ENCODE measurements around the gene MYRF. TPM values are rescaled to one million over a fixed set of nuclear protein-coding genes. Genes with fewer than 3 reads are reported as not detected.

MYRF gene
- polyA plus RNA-seq, 1 donor (not counting 4 experiments of a cell fraction or from before 2014, with no cell fraction given), result 0.14 TPM

DNA sequence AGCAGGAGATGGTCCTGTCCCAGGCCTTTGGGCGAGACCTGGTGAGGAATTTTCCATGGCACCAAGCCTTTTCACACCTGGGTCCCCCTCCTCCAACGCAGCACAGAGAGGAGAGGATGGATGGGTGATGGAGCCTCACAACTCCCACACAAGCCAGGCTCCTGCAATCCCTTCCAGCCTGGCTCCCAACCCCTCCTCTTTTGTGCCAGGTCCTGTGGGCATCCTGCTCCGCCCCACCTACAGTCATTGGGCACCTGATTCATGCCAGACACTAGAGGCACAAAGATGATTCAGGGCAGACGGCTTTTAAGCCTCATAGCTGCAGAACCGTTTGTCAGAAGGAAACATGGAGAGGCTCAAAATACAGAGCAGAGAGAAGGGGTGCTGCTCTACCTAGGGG is 16.1 kb upstream of the MYRF start:
- Histone ChIP-seq H3K9me1 (ENCODE audit: control insufficient read depth, extremely low read depth, insufficient read depth, low read length) (no peaks in the 10 kb centered on the region), H3K27me3 (ENCODE audit: control insufficient read depth, extremely low read depth, insufficient read depth, low read length) (peaks cover 29% of the 10 kb centered on the region), H2AFZ (ENCODE audit: control insufficient read depth, low read length) (no peak overlapping the region), H3K4me3 (ENCODE audit: control insufficient read depth in 2 of 3, extremely low read depth in 1 of 3, insufficient read depth in 2 of 3, low read depth in 1 of 3, low read length in 3 of 3) (no peak overlapping the region), H3K4me1 (ENCODE audit: control insufficient read depth, extremely low read depth, insufficient read depth, low read length) (no peaks in the 10 kb centered on the region), H3K9me3 (ENCODE audit: control insufficient read depth, low read depth, low read length) (no peaks in the 10 kb centered on the region), H4K20me1 (ENCODE audit: control insufficient read depth, extremely low read depth, insufficient read depth, low read length) (peaks cover 6% of the 10 kb centered on the region), H3K27ac (ENCODE audit: control insufficient read depth, insufficient read depth, low read length) (no peak overlapping the region), H3K36me3 (ENCODE audit: control insufficient read depth in 2 of 2, extremely low read depth in 1 of 2, insufficient read depth in 2 of 2, low read length in 2 of 2) (no peaks in the 10 kb centered on the region), H3K9ac (ENCODE audit: control insufficient read depth, extremely low read depth, insufficient read depth, low read length) (no peak overlapping the region), H3K4me2 (ENCODE audit: control insufficient read depth, extremely low read depth, insufficient read depth, low read depth, low read length) (no peak overlapping the region), H3K79me2 (ENCODE audit: control insufficient read depth, insufficient read depth, low read length) (no peaks in the 10 kb centered on the region)
- no peak for FAIRE-seq
- no peak for DNase-seq (ENCODE audit: low read depth, low spot score)
- TF ChIP-seq, protein P1, sequence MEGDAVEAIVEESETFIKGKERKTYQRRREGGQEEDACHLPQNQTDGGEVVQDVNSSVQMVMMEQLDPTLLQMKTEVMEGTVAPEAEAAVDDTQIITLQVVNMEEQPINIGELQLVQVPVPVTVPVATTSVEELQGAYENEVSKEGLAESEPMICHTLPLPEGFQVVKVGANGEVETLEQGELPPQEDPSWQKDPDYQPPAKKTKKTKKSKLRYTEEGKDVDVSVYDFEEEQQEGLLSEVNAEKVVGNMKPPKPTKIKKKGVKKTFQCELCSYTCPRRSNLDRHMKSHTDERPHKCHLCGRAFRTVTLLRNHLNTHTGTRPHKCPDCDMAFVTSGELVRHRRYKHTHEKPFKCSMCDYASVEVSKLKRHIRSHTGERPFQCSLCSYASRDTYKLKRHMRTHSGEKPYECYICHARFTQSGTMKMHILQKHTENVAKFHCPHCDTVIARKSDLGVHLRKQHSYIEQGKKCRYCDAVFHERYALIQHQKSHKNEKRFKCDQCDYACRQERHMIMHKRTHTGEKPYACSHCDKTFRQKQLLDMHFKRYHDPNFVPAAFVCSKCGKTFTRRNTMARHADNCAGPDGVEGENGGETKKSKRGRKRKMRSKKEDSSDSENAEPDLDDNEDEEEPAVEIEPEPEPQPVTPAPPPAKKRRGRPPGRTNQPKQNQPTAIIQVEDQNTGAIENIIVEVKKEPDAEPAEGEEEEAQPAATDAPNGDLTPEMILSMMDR (optimal IDR thresholded peaks at IDR 0.05 in 1 of 3, IDR thresholded peaks at IDR 0.05 in 1 of 3, conservative IDR thresholded peaks at IDR 0.05 in 1 of 3; ENCODE audit: extremely low read depth in 1 of 3, insufficient read depth in 2 of 3, low read length in 3 of 3), result no peak
- TF ChIP-seq EZH2 (IDR thresholded peaks at IDR 0.05; ENCODE audit: low read length), result no peak
- dilution Hi-C loops (cut with MboI; ENCODE audit: extremely low pct_ligation_motif_present, low sequenced_read_pairs), result no loop called here

GRCh38 chr11:61737131-61737530 is 15.3 kb upstream of the MYRF start:
- no peak for TF ChIP-seq EZH2 (IDR thresholded peaks at IDR 0.05; ENCODE audit: low read length)
- TF ChIP-seq, protein P1 (optimal IDR thresholded peaks at IDR 0.05 in 1 of 3, IDR thresholded peaks at IDR 0.05 in 1 of 3, conservative IDR thresholded peaks at IDR 0.05 in 1 of 3; ENCODE audit: extremely low read depth in 1 of 3, insufficient read depth in 2 of 3, low read length in 3 of 3), result peak in 1 of 3 experiments; percentile 4
- H3K79me2 ChIP-seq (ENCODE audit: control insufficient read depth, insufficient read depth, low read length), result no peaks in the 10 kb centered on the region
- peaks cover 5% of the 10 kb centered on the region for H4K20me1 ChIP-seq (ENCODE audit: control insufficient read depth, extremely low read depth, insufficient read depth, low read length)
- H3K9me3 ChIP-seq (ENCODE audit: control insufficient read depth, low read depth, low read length), result no peaks in the 10 kb centered on the region
- H3K4me1 ChIP-seq (ENCODE audit: control insufficient read depth, extremely low read depth, insufficient read depth, low read length), result no peaks in the 10 kb centered on the region
- no peak overlapping the region for H3K4me2 ChIP-seq (ENCODE audit: control insufficient read depth, extremely low read depth, insufficient read depth, low read depth, low read length)
- no peaks in the 10 kb centered on the region for H3K9me1 ChIP-seq (ENCODE audit: control insufficient read depth, extremely low read depth, insufficient read depth, low read length)
- H3K27me3 ChIP-seq (ENCODE audit: control insufficient read depth, extremely low read depth, insufficient read depth, low read length), result peaks cover 21% of the 10 kb centered on the region
- FAIRE-seq (no peak), DNase-seq (ENCODE audit: low read depth, low spot score) (no peak)
- H2AFZ ChIP-seq (ENCODE audit: control insufficient read depth, low read length), result no peak overlapping the region
- no peak overlapping the region for H3K4me3 ChIP-seq (ENCODE audit: control insufficient read depth in 2 of 3, extremely low read depth in 1 of 3, insufficient read depth in 2 of 3, low read depth in 1 of 3, low read length in 3 of 3)
- no peak overlapping the region for H3K27ac ChIP-seq (ENCODE audit: control insufficient read depth, insufficient read depth, low read length)
- dilution Hi-C loops (cut with MboI; ENCODE audit: extremely low pct_ligation_motif_present, low sequenced_read_pairs), result no loop called here
- no peak overlapping the region for H3K9ac ChIP-seq (ENCODE audit: control insufficient read depth, extremely low read depth, insufficient read depth, low read length)
- H3K36me3 ChIP-seq (ENCODE audit: control insufficient read depth in 2 of 2, extremely low read depth in 1 of 2, insufficient read depth in 2 of 2, low read length in 2 of 2), result no peaks in the 10 kb centered on the region

Data from keratinocyte (primary cell).